Endothelial cell of umbilical vein (primary cell): Measurements from ENCODE around the gene KCNQ2. TPM values are rescaled to one million over a fixed set of nuclear protein-coding genes. Genes with fewer than 3 reads are reported as not detected.

Experiments used
- BruUV-seq: library from RNA; stranded (reverse); fragments of 400-500 nt; replicated peaks from 2 replicates; lab custom pipeline; 2021; lab: Mats Ljungman, UMichigan
- CTCF ChIA-PET: fragments of 300-600, 350-600 bp; sonication (Branson Sonifier 250); formaldehyde crosslinking; loops from one replicate; lab custom pipeline; 2021; ENCODE audit warnings: antibody characterized with exemption, inconsistent platforms; lab: Charles Lee
- POLR2A ChIA-PET: fragments of 300-600, 350-600 bp; sonication (Branson Sonifier 250); formaldehyde crosslinking; loops from one replicate; lab custom pipeline; 2021; ENCODE audit warnings: antibody characterized with exemption, inconsistent platforms; lab: Charles Lee
- DNase-seq: peaks from one replicate; pipeline ENCODE4 v3.0.0-alpha.2; 2011; ENCODE audit warnings: low read depth, low spot score
- FAIRE-seq: peaks from 2 replicates; lab custom pipeline; 2011; peaks lifted over from hg19 to GRCh38; lab: Jason Lieb, UNC
- H2AFZ ChIP-seq: 2 replicates; pipeline ENCODE4 v1.6.0; 2012; ENCODE audit warnings: low read depth, low read length, control low read depth, inconsistent platforms
- H3K27ac ChIP-seq: 2 replicates; pipeline ENCODE4 v1.5.1; 2011; ENCODE audit warnings: low read depth, mild to moderate bottlenecking, control low read depth, low read length, moderate library complexity; ENCODE audit not compliant: insufficient read depth
- H3K27me3 ChIP-seq, 2 experiments: 2 replicates each; pipeline versions ENCODE4 v1.6.0 to v1.6.1; 2011; ENCODE audit warnings: low read length in 2 of 2, mixed read lengths in 1 of 2; ENCODE audit not compliant: control insufficient read depth in 2 of 2, insufficient read depth in 2 of 2
- H3K36me3 ChIP-seq, 2 experiments: 2 replicates in 1 of 2; 3 replicates in 1 of 2; pipeline ENCODE4 v1.5.1; 2011; ENCODE audit warnings: low read length in 2 of 2, mild to moderate bottlenecking in 1 of 2, moderate library complexity in 1 of 2; ENCODE audit not compliant: control insufficient read depth in 2 of 2, insufficient read depth in 2 of 2; ENCODE audit errors: extremely low read depth in 1 of 2
- H3K4me1 ChIP-seq: 3 replicates; pipeline ENCODE4 v1.5.1; 2011; ENCODE audit warnings: mild to moderate bottlenecking, low read length; ENCODE audit not compliant: control insufficient read depth, insufficient read depth; ENCODE audit errors: extremely low read depth
- H3K4me2 ChIP-seq: 2 replicates; pipeline ENCODE4 v1.6.1; 2011; ENCODE audit warnings: low read length, control low read depth, mixed read lengths; ENCODE audit not compliant: insufficient read depth
- H3K4me3 ChIP-seq, 3 experiments: fragments of 200-600 bp in 1 of 3; sonication (generic), shearing (Covaris generic) in 1 of 3; replicated peaks in 1 of 3; 2 replicates each; pipeline ENCODE4 v1.5.1; 2011 to 2016; ENCODE audit warnings: control low read depth in 3 of 3, low read length in 3 of 3, mild to moderate bottlenecking in 2 of 3, inconsistent platforms in 1 of 3, low read depth in 1 of 3, moderate library complexity in 1 of 3; ENCODE audit not compliant: insufficient read depth in 1 of 3
- H3K79me2 ChIP-seq: 2 replicates; pipeline ENCODE4 v1.6.0; 2012; ENCODE audit warnings: low read length, inconsistent platforms; ENCODE audit not compliant: control insufficient read depth, insufficient read depth
- H3K9ac ChIP-seq: replicated peaks from 2 replicates; pipeline ENCODE3; 2011; ENCODE audit warnings: low read length, control low read depth; ENCODE audit not compliant: insufficient read depth; ENCODE audit errors: extremely low read depth
- H3K9me1 ChIP-seq: replicated peaks from 3 replicates; pipeline ENCODE4 v1.6.0; 2011; ENCODE audit warnings: mild to moderate bottlenecking, low read length; ENCODE audit not compliant: control insufficient read depth, insufficient read depth; ENCODE audit errors: extremely low read depth
- H3K9me3 ChIP-seq: replicated peaks from 2 replicates; pipeline ENCODE4 v1.5.1; 2012; ENCODE audit warnings: low read length, inconsistent platforms; ENCODE audit not compliant: control insufficient read depth, insufficient read depth
- H4K20me1 ChIP-seq: replicated peaks from 2 replicates; pipeline ENCODE3; 2011; ENCODE audit warnings: mild to moderate bottlenecking, low read length; ENCODE audit not compliant: control insufficient read depth, insufficient read depth; ENCODE audit errors: extremely low read depth
- EZH2 ChIP-seq: IDR thresholded peaks from 2 replicates; pipeline ENCODE4 v1.6.1; 2012; ENCODE audit warnings: borderline replicate concordance, low read depth, mild to moderate bottlenecking, moderate library complexity, low read length, inconsistent platforms; ENCODE audit not compliant: severe bottlenecking
- FOS ChIP-seq: IDR thresholded peaks from 2 replicates; pipeline ENCODE4 v1.6.1; 2011; ENCODE audit warnings: mild to moderate bottlenecking, low read length, moderate library complexity, borderline replicate concordance; ENCODE audit not compliant: insufficient read depth
- GATA2 ChIP-seq: IDR thresholded peaks from 2 replicates; pipeline ENCODE4 v1.7.0; 2011; ENCODE audit warnings: low read depth, mild to moderate bottlenecking, moderate library complexity, mixed read lengths, low read length; ENCODE audit not compliant: insufficient read length, insufficient read depth
- JUN ChIP-seq: IDR thresholded peaks from 2 replicates; pipeline ENCODE4 v1.6.1; 2011; ENCODE audit warnings: borderline replicate concordance, low read depth; ENCODE audit not compliant: insufficient read length, insufficient read depth
- MAX ChIP-seq: IDR thresholded peaks from 2 replicates; pipeline ENCODE4 v1.6.1; 2011; ENCODE audit not compliant: insufficient read depth, insufficient read length
- MYC ChIP-seq: IDR thresholded peaks from one replicate; pipeline ENCODE4 v1.6.1; 2011; ENCODE audit warnings: mild to moderate bottlenecking, low read depth, low read length
- POLR2A ChIP-seq: IDR thresholded peaks from 2 replicates; pipeline ENCODE4 v1.6.1; 2012; ENCODE audit warnings: low read depth, mild to moderate bottlenecking, control low read depth, low read length
- POLR2AphosphoS5 ChIP-seq: IDR thresholded peaks from 2 replicates; pipeline ENCODE4 v1.6.1; 2012; ENCODE audit warnings: low read depth, mild to moderate bottlenecking, control low read depth, low read length, moderate library complexity; ENCODE audit not compliant: insufficient read depth
- dilution Hi-C: fragments of 300-500 bp; cut with MboI; formaldehyde crosslinking; loops from one replicate; pipeline ENCODE4 v1.15.0; 2019; ENCODE audit warnings: low sequenced_read_pairs; ENCODE audit not compliant: extremely low pct_ligation_motif_present
- intact Hi-C: fragments of 100-400 bp; cut with micrococcal nuclease; formaldehyde crosslinking; loops from one replicate; pipeline ENCODE4 v1.10.0; 2022
- polyA plus RNA-seq, 4 experiments: library from polyadenylated mRNA; depleted of rRNA in 3 of 4; stranded (reverse) in 3 of 4; unstranded in 1 of 4; fragments of >200 nt; gene quantifications; 2 replicates each; pipeline versions ENCODE4 v1.2.1 to v1.2.3, GENCODE V29; 2011 to 2012; ENCODE audit warnings: missing spikeins in 1 of 4
- total RNA-seq: library from RNA; stranded (reverse); gene quantifications from 2 replicates; pipeline ENCODE4 v1.2.3, GENCODE V29; 2021
- TF ChIP-seq, protein P1 (sequence below), 2 donors: IDR thresholded peaks; 1 replicate in 1 of 2; 2 replicates in 1 of 2; pipeline ENCODE4 v1.5.1; 2011; ENCODE audit warnings: low read length in 2 of 2, mild to moderate bottlenecking in 2 of 2, moderate library complexity in 2 of 2, control low read depth in 1 of 2, inconsistent platforms in 1 of 2, low read depth in 1 of 2; ENCODE audit not compliant: insufficient read depth in 1 of 2; ENCODE audit errors: extremely low read depth in 1 of 2

KCNQ2 gene
- total and polyA plus RNA-seq, 2 donors (not counting 3 experiments of a cell fraction or from before 2014, with no cell fraction given): not detected

- FAIRE-seq: no peak
These were observed 84.5 kb downstream of the KCNQ2 start for GRCh38 chr20:63387917-63388316.

More at GRCh38 chr20:63387917-63388316, 84.5 kb downstream of the KCNQ2 start:
- Histone ChIP-seq H3K27me3 (no peaks in the 10 kb centered on the region), H3K36me3 (no peaks in the 10 kb centered on the region), H3K4me3 (no peak overlapping the region), H2AFZ (no peak overlapping the region), H3K4me2 (no peak overlapping the region), H3K4me1 (no peaks in the 10 kb centered on the region), H3K9me1 (no peaks in the 10 kb centered on the region), H3K9me3 (peaks cover 4% of the 10 kb centered on the region), H3K79me2 (no peaks in the 10 kb centered on the region), H4K20me1 (no peaks in the 10 kb centered on the region), H3K9ac (no peak overlapping the region), H3K27ac (no peak overlapping the region)
- dilution Hi-C loops: no loop called here
- intact Hi-C loops: no loop called here
- POLR2A ChIA-PET: no interaction called here
- DNase-seq: no peak
- BruUV-seq: no TSS peak
- TF ChIP-seq POLR2AphosphoS5: no peak
- no peak for TF ChIP-seq MAX
- TF ChIP-seq, protein P1, sequence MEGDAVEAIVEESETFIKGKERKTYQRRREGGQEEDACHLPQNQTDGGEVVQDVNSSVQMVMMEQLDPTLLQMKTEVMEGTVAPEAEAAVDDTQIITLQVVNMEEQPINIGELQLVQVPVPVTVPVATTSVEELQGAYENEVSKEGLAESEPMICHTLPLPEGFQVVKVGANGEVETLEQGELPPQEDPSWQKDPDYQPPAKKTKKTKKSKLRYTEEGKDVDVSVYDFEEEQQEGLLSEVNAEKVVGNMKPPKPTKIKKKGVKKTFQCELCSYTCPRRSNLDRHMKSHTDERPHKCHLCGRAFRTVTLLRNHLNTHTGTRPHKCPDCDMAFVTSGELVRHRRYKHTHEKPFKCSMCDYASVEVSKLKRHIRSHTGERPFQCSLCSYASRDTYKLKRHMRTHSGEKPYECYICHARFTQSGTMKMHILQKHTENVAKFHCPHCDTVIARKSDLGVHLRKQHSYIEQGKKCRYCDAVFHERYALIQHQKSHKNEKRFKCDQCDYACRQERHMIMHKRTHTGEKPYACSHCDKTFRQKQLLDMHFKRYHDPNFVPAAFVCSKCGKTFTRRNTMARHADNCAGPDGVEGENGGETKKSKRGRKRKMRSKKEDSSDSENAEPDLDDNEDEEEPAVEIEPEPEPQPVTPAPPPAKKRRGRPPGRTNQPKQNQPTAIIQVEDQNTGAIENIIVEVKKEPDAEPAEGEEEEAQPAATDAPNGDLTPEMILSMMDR (IDR thresholded peaks at IDR 0.05; ENCODE audit: extremely low read depth in 1 of 2, insufficient read depth in 1 of 2, low read depth in 1 of 2, low read length in 2 of 2): no peak
- TF ChIP-seq POLR2A: no peak
- no peak for TF ChIP-seq JUN
- no peak for TF ChIP-seq GATA2
- TF ChIP-seq MYC: no peak
- TF ChIP-seq FOS: no peak
- no peak for TF ChIP-seq EZH2
- CTCF ChIA-PET: no interaction called here
